ENCODE data around the gene NUDT13.
A peak's percentile ranks its signal among the peaks of the same experiment; 100 is the strongest.
"Not testable (repeated sequence)": the region's sequence is repeated elsewhere in the genome, so short reads cannot be mapped to it uniquely, and the experiment has no call there.

Gene NUDT13

DNA sequence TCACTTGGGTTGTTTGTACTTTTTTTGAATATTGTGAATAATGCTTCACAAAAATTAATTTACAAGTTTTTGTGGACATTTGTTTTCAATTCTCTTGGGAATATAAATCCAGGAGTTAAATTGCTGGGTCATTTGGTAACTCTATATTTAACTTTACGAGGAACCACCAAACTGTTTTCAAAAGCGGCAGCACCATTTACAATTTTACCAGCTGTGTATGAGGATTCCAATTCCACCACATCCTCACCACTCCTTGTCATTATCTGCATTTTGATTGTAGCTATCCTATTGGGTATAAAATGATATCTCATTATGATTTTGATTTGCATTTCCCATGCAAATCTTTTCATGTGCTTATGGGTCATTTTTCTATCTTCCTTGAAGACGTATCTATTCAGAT, 4.0 kb upstream of the NUDT13 start:
- DNase-seq: no peak

- DNase-seq: not testable (repeated sequence)
Observed at GRCh38 chr10:73109248-73109652, 1.0 kb upstream of the NUDT13 start.

DNA sequence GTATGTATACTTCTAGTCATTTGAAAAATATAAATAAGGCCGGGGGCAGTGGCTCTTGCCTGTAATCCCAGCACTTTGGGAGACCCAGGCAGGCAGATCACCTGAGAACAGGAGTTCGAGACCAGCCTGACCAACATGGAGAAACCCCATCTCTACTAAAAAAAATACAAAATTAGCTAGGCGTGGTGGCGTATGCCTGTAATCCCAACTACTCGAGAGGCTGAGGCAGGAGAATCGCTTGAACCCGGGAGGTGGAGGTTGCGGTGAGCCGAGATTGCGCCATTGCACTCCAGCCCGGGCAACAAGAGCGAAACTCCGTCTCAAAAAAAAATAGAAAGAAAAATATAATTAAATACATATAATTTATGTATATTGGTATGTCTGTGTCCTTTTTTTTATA, 1.8 kb downstream of the NUDT13 start:
- DNase-seq: not testable (repeated sequence)

DNA sequence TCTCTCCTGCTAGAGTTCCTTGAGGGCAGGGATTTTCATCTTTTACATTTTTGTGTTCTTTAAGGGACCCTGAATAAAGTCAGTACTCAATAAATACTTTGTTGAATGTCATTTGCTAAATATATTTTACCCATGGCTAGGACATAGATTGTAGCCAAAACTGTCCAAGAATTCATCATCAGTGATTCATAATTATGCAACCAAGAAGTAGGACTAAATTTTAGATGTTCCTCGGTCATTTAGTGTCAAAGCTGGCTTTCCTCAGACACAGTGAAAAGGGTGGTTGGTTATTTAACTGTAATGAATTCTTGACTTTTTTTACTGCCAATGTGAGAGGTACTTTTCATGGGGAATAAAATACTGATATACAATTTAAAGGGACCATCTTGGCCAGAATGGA, 3.3 kb downstream of the NUDT13 start:
- DNase-seq: no peak

DNA sequence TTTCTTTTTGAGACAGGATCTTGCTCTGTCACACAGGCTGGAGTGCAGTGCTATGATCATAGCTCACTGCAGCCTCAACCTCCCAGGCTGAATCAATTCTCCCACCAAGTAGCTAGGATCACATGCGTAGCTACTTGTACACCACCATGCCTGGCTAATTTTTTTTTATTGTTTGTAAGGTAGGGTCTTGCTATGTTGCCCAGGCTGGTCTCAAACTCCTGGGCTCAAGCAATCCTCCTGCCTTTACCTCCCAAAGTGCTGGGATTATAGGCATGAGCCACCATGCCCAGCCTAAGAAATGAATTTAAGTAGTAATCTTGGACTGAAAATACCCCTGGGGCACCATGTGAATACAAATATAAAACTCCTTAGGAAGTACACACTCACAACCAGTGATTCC, 5.8 kb downstream of the NUDT13 start:
- DNase-seq: no peak

GRCh38 chr10:73117976-73118743, 7.9 kb downstream of the NUDT13 start:
- peak; percentile 28 for DNase-seq

GRCh38 chr10:73119457-73119856, 9.2 kb downstream of the NUDT13 start:
- no peak for DNase-seq

DNA sequence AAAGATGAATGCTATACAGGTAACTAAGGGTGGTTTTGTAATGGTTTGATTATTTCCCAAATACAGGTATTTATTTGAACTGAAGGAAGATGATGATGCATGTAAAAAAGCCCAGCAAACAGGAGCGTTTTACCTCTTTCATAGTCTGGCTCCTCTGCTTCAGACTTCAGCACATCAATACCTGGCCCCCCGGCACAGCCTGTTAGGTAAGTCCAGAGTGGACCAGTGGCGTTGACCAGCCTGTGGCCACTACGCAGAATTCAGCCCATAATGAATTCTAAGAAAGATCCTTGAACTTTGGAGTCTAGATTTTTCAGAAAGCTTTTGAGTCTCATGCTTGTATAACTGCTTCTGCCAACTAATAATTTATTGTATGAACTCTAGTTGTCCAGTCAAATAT, 9.7 kb downstream of the NUDT13 start:
- DNase-seq: no peak

- DNase-seq: no peak
Observed at GRCh38 chr10:73126343-73126742, 16.1 kb downstream of the NUDT13 start.

- no peak for DNase-seq
Observed at GRCh38 chr10:73131301-73131700, 21.0 kb downstream of the NUDT13 start.

DNA sequence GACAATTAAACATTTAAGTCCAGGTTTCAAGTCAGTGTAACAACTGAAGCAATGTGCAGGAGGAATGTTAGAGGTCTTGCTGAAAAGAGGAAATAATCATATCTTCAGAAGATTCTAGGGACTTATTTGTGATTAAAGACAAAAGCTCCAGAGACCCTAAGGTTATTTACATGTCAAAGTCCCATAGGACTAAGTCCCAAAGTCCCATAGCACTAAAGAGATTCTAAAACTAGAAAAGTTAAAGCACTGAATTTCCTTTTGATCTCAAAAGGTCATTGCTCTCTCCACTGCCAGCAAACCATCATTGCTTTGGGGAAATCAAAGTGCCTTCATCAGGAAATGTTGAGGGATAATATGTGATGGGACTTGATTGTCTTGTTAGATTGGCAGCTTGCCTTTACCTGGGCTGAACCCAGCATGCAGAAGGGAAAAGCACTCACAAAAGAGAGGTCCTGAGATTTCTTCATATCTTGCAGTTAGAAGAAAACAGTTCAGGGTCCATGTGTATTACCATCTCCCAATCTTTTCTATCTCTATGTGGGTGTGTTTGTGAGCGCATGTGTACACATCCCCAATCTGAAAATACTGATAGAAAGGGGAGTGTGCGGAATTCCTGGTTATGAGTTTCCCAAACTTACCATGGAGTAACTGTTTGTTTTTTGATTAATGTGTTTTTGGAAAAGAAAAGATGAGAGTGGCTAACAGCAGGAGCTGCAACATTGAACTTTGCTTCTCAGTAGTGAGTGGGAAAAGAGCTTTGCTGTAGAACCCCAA, 21.8 kb downstream of the NUDT13 start:
- DNase-seq: no peak

- no peak for DNase-seq
Observed at GRCh38 chr10:73134727-73135126, 24.5 kb downstream of the NUDT13 start.

DNA sequence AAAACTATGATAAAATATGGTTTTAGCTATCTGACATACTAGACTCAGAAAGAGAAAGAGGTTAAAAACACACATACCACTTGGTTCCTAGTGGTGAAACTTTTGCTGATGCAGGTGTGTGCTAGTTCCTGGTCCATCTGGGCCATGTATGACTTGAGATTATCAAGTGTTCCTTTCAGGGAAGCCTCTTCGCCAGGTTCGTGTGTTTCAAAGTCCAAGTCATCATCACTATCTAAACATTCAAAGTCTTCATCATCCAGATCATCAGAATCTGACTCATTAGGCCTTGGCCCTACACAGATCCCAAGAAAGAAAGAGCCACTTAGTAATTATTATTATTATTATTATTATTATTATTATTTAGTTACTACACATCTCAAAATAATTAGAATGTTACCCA, 26.4 kb downstream of the NUDT13 start:
- DNase-seq: no peak

DNA sequence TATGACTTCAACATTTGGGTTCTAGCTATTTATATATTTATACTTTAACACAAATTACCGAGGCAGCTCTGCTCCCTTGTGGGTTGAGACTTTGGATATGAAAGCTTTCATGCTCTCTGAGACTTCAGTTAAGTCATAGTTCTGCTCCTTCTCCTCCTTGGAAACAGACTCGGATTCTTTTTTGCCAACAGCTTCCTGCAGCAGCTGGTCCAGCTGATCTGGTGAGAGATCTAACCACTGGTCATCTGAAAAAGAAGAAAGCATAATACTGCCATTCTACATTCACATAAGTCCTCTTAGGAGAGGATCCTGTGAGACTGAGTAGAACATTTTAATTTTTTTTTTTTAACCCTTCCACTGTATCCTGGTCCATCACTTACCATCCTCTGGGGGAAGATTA, 29.0 kb downstream of the NUDT13 start:
- DNase-seq: no peak

DNA sequence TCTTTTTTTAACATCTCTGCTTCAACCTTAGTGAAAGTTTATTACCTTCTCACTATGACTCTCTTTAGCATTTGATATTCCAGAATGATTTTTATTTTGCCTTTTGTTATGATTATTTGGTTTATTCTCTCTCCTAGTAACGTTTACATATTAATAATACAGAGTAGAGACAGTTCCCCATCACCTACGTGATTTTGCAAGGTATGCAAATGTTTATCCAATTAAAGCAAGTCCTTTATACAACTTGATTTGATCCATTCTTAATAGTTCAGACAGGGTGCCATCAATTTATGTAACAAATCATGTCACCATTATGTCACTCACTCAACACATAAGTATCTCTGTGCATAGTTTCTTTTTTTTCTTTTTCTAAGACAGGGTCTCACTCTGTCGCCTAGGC, 31.3 kb downstream of the NUDT13 start:
- no peak for DNase-seq

DNA sequence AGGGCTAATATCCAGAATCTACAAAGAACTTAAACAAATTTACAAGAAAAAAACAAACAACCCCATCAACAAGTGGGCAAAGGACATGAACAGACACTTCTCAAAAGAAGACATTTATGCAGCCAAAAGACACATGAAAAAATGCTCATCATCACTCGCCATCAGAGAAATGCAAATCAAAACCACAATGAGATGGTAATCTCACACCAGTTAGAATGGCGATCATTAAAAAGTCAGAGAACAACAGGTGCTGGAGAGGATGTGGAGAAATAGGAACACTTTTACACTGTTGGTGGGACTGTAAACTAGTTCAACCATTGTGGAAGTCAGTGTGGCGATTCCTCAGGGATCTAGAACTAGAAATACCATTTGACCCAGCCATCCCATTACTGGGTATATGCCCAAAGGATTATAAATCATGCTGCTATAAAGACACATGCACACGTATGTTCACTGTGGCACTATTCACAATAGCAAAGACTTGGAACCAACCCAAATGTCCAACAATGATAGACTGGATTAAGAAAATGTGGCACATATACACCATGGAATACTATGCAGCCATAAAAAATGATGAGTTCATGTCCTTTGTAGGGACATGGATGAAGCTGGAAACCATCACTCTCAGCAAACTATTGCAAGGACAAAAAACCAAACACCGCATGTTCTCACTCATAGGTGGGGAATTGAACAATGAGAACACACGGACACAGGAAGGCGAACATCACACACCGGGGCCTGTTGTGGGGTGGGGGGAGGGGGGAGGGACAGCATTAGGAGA, 40.6 kb downstream of the NUDT13 start:
- not testable (repeated sequence) for DNase-seq

- no peak for DNase-seq
Observed at GRCh38 chr10:73152009-73152408, 41.8 kb downstream of the NUDT13 start.

DNA sequence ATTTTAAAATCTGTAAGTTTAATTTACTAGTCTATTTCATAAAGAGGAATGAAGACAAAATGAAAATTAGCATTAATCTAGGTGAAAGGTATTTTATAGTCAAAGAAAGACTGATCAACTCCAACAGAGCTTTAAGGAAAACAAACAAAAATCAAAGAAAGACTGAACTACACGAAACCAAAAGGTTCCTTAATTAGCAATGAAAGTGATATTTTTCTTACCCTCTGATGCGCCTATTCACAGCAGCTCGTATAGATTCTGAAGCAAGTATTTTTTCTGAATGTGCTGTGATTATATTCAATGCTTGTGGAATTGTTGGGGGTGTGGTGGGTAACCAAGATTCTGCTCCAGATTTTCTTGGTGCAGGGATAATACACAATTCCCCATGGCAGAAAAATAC, 45.8 kb downstream of the NUDT13 start:
- DNase-seq: no peak

GRCh38 chr10:73159038-73159648, 48.9 kb downstream of the NUDT13 start:
- peak; percentile 50 for DNase-seq

DNA sequence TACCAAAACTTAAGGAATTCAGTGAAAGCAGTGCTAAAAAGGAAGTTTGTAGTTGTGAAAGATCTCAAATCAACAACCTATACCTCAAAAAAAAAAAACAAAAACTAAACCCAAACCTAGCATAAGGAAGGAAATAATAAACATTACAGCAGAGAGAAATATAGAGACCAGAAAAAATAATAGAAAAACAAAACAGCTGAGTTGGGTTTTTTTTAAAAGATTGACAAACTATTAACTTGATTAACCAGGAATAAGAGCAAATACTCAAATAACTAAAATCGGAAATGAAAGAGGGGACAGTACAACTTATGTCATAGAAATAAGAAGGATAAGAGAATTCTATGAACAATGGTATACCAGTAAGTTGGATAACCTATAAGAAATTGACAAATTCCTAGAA, 50.8 kb downstream of the NUDT13 start:
- no peak for DNase-seq

- no peak for DNase-seq
Observed at GRCh38 chr10:73161662-73162061, 51.4 kb downstream of the NUDT13 start.

GRCh38 chr10:73163096-73163495, 52.8 kb downstream of the NUDT13 start:
- no peak for DNase-seq

GRCh38 chr10:73166972-73167371, 56.7 kb downstream of the NUDT13 start:
- no peak for DNase-seq
